Right forelimb (tissue), 1 donor: ENCODE data around the gene IFNA13.

Source experiments
- DNase-seq: peaks from one replicate; pipeline ENCODE4 v3.0.0-alpha.2; 2018

The IFNA13 gene

DNA sequence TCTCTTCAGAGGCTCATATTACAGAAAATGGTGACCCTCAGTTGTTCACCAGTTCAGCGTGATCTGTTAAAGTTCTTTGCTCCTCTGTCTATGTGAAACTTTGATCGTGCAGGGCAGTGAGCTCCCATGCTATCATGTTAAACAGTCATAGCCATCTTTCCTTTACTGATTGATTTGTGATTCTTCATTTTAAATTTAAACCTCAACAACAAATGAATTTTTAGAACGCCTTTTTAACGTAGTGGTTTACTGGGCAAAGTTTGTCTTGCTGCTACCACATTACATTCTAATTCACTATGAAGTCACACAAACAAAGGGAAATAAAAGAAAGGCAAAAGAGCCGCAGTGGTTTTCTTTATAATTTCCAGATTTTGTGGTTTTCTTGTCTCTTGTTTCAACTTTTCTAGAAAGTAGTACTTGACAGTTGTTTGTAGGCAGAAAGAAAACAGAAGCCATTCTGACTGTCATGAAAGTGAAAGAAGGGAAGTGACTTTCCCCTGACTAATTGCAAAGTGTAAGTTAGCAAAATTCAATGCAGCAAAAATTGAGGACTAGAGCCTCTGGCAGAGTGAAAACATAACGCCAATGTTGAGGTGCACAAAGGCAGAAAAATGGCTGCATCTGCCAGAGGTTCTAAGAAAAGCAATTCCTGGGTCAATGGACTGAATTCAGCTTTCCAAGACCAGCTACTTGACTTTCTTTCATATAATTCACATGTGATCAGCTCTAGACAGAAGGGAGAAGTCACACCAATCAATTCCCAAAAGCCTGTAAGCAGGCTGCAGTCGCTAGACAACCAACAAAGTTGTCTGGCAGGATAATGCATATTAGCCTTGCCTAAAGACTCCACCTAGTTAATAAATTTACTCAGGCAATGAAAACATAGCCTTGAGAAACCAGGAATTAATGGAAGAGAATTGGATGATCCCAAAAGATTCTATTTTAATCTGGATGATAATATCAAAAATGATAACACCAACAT lies 10.1 kb downstream of the IFNA13 start:
- no peak for DNase-seq

DNA sequence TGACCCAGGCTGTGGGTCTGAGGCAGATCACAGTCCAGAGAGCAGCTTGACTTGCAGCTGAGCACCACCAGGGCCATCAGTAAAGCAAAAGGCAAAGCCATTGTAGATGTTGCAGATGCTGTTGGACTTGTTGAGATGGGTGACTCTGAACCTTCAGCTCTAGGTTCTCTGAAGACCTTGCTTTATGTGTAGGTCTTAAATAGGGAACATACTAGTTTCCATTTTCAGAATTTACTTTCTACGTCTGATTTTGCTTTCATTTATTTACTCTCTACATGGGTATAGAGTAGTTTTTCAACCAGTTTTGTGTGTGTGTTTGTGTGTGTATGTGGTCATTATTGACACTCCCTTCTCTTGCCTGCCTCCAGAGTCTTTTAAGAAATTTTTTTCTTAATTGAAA lies 17.1 kb downstream of the IFNA13 start, which contains the start of gene IFNA6:
Gene IFNA6, minus strand, starts transcription at position 101 of the 400 bp plus-strand sequence. Its CDS starts 0 bp downstream, at position 101.
- DNase-seq = no peak

DNA sequence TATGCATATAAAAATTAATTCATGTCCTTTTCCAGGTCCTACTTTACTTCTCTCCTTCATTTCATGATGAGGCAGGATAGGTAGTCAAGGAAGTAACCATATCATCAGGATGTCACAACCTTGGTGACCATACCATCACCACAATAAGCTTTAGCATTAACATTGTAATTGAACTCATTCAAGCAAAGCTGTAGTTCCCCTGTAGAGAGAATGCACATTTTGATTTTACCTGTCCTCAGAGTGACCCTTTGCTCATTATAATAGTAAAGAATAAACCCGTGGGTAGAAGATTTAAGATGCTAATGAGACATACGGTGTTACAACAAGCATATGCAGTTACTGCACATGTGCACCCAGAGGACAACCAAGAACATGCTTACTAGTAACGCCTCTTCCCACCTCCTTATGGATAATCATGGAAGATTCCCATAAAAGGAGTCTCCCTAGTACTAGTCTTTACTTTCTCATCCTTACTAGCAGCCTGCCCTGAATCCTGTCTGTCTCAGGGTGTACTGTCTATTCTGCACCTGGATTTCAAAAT lies 19.4 kb downstream of the IFNA13 start:
- DNase-seq = no peak

DNA sequence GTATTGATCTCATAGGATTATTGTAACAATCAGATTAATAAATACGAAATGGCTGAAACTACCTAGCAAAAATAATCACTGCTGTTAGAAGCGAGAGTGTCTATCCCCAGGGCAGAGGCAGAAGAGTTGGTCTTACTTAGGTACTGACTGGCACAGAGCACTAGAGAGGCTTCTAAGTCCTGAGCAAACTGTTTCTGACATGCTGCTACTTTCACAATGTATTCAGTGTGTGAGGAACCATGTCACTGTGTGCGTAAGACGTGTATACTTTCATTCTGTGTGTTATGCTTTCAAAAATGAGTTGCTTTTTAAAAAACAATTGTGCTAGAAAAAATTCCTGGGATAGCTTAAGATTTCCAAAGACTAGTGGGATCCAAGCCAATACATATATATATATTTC lies 27.1 kb downstream of the IFNA13 start:
- no peak for DNase-seq

DNA sequence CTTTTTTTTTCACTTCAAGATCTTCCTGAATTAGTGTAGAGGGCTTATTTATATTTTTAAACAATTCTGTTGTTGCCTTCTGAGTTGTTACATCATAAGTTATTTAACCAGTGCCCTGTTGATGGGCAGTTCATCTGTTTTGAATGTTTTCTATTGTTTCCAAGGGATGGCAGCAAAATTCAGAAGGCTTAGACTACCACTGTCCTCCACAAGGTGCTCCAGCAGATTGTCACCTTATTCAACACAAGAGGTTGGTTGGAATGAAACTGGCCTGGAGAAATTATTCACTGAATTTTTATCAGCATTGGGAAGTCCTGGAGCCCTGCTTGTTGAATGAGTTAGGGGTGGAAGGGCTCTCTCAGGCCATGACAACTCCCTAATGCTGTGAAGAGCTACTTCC lies 31.4 kb downstream of the IFNA13 start:
- no peak for DNase-seq

DNA sequence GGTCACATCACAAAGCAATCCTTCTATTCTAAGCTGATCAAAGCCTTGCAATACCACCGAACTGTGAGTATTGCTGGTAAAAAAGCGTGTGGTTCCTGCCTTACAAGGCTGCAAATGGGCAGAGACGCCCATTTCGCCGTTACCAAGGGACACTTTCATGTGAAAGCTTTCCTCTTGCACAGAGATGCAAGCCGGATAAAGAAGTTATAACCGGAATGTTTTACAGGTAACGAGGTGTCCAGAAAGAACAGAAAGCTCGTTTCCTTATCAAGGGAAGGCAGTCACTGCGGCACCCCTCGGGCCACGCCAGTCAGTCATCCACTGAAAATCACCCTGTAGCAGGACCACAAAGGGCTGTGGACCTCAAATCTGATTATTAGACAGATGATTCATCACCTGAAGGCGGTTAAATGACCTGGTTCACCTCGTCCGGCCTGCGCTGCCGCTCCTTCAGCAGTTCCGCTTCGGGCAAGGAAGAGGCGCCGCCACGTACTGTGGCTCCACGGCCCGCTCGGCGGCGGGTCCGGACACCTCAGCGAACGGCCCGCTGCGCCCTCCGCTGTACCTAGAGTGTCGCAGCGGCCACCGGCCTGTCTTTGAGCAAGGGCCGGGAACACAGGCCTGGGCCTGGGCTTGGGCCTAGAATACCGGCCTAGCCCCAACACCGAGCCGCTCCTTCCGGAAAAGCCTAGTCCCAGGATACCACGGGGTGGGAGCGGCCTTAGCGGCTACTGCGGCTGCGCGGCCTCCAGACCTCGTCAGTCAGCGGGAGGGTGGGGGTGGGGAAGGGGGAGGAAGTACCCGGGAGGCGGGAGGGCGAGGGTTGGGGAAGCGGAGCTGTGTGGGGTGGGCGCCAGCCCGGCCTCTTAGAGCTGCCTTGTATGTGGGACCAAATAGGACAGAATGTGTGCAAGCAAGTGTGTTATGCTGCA lies 32.9 kb downstream of the IFNA13 start, which contains the start of gene KLHL9:
Gene KLHL9, minus strand, starts transcription at position 704 of the 932 bp plus-strand sequence. Its CDS starts 545 bp downstream, at position 159.
- peak; percentile 96 for DNase-seq

DNA sequence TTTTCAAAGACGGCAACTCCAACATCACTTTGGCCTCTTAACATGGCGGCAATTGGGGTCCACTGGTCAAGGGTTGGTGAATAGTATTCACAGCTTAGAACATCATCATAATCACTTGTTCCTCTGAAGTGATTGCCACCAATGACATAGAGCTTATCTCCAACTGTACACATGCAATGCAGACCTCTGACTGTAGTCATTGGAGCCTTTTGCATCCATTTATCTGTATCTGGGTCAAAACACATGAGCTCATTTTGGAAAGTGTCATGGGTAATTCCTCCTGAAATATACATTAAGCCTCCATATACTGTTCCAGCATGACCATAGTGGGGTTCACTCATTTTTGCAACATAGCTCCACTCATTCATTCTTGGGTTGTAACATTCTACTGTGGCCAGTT lies 34.6 kb downstream of the IFNA13 start:
- DNase-seq = no peak

DNA sequence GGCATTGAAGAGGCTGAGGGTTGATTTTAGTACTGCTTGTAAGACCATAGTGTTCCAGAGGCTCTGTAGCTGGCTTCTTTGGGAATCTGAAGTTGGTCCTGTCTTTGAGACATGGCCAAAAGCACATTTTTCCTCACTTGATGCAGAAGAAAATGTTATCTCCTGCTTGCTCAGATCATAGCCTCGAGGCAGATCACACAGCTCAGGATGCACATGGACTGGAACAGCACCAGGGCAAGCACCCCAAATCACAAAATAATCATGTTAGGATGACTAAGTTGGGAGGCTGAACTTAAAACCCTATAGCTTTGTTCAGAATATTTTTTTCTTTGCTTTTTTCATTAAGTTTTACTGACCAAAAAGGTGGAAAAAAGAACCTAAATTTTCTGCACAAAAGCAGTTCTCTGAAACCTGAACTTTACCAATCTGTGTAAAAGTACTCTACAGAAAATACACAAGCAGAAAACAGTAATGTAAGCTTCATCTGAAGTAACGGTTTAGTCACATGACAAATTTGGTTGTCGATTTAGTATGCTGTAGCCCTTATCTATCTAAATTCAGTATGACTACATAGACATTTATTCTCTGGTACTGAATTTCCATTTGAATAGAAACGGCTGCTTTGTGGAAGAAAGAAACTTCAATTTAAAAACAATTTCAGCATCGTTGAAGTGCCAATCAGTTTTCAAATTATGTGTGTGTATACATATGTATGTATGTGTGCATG lies 36.0 kb downstream of the IFNA13 start:
- DNase-seq = no peak

DNA sequence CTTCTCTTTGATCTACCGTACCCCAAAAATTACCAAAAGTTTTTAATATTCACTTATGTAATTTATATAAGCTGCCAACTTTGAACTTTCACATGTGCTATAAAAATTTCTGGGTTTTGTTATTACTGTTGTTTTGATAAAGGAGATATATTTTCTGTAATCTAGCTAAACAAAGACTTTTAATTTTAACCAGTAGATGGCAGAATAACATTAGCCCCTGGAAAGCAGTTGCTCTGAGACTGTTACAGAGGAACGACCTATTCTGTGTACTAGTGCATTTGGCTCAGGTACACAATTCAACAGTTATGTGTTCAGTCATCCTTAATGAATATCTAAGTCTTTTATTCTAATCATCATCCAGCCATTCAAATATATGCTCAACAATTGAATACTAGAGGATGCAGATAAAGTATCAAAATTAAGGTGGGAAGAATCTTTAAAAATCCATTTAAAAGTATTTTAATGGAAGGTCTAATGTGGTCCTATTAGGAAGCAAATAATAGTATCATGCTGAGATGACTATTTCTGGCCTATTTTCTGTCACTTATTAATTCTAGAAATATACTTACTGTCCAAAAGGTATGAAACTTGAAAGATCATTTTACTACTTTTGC lies 41.2 kb downstream of the IFNA13 start:
- DNase-seq = no peak

DNA sequence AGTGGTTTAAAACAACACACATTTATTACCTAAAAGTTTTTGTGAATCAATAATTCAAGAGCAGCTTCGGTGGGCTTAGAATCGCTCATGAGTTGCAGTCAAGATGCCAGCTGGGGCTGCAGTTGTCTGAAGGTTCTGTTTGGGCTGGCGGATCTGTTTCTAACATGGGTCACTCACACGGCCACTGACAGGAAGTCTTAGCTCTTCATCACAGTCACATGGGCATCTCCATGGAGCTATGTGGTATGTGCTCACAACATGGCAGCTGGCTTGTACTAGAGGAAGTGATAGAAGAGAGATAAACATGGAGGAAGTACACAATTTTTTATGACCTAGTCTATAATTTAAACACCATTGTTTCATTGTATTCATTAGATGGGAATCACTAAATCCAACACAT lies 43.8 kb downstream of the IFNA13 start:
- no peak for DNase-seq

DNA sequence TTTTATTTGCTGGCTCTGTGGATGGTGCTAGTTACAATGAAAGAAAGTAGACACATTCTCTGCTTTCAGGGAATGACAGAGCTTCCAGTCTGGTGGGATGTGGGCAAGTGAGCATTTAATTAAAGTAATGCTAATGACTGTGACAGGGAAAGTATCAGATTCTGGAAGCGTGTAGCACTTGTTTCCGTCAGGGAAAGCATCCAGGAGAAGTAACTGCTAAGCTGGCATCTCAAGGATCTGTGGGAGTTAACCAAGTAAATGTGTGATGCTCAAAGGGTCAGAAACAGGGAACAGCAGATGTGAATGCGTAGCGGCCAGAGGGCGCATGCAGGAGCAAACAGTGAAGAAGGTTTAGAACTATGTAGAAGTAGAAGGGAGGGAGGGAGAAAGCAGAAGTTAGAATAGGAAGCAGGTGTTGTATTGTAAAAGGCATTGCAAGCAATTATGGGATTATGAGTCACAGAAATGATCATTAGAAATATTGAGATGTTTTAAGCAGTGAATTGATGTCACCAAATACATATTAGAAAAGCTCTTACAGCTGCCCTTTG lies 44.9 kb downstream of the IFNA13 start:
- DNase-seq = no peak

DNA sequence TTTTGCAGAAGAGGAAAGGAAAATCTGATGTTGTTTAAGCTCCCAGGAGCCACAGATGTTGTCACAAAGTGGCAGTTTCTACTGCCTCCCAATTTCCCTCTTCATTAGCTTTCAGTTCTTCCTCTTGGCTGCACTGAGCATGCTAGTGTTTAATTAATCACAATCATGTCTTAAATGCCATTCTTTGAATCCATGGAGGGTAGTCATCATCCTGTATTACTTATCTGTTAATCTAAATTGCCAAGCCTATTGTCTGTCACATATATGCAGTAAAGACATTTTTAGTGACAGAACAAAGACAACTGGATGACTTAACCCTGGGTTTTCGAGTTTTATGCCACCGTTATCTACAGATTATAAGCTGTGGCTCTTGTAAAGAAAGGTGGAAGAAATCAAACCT lies 47.4 kb downstream of the IFNA13 start:
- DNase-seq = no peak

DNA sequence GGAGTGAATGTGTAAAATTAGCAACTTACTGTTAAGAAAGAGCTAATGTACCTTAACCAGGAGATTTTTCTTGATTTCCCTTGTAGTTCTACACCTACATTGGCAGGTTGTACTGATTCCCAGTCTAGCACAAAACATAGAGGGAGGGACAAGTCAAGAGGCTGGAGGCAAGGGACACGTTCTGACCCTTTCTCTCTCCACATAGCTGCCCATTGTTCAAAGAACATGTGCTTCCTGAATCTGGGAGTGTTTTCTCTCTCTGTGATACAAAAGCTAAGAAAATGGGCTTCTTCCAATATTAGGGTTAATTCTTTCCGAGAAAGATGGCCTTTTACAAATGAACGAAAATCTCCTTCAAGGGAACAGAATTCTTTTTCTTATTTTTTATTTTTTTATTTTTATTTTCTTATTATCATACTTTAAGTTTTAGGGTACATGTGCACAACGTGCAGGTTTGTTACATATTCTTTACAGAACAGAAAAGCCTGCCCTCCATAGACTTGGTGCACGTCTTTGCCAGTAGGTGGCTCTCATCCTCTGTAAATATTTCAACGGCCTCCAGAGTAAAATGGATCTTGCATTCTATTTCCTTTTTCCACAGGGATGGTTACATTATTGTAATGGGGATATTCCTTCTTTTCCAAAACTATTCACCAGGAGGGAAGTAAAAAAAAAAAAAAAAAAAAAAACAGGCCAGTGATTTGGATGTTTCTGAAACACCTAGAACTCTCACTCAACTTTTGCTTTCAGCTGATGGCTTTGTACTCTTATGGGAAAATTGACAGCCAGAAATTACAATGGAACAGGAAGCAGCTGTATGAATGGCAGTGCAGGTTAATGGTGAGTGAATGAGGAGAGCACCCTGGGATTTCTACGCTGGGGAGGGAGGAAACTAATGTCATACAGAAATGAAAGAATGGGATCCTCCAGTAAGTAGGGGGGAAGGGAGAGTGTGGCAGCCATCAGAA lies 49.6 kb downstream of the IFNA13 start:
- peak; percentile 46 for DNase-seq
